GM12873 (cell line): ENCODE data around the gene MTR.

Experiments
- CTCF ChIP-seq: IDR thresholded peaks from 2 replicates; pipeline ENCODE4 v1.5.1; 2012; ENCODE audit warnings: low read depth, mild to moderate bottlenecking, moderate library complexity, low read length, control low read depth; ENCODE audit not compliant: insufficient read depth; ENCODE audit errors: missing control alignments

Gene MTR

GRCh38 chr1:236872075-236872666 lies 77.1 kb downstream of the MTR start:
- TF ChIP-seq CTCF = no peak

- TF ChIP-seq CTCF = no peak
These were observed 80.9 kb downstream of the MTR start for GRCh38 chr1:236875975-236876374.

GRCh38 chr1:236877661-236878060 lies 82.6 kb downstream of the MTR start:
- TF ChIP-seq CTCF = no peak

GRCh38 chr1:236880209-236880608 lies 85.1 kb downstream of the MTR start:
- no peak for TF ChIP-seq CTCF

GRCh38 chr1:236882678-236883077 lies 87.6 kb downstream of the MTR start:
- no peak for TF ChIP-seq CTCF

GRCh38 chr1:236886199-236886598 lies 91.1 kb downstream of the MTR start:
- TF ChIP-seq CTCF = no peak

- TF ChIP-seq CTCF = no peak
These were observed 92.0 kb downstream of the MTR start for GRCh38 chr1:236887081-236887480.
